SK-N-DZ (cell line): Measurements from ENCODE around the gene S100A1.
"Not testable (repeated sequence)": the region's sequence is repeated elsewhere in the genome, so short reads cannot be mapped to it uniquely, and the experiment has no call there.

Experiments used
- DNase-seq: peaks from one replicate; pipeline ENCODE4 v3.0.0-alpha.2; 2015; ENCODE audit warnings: low spot score

S100A1 gene

DNA sequence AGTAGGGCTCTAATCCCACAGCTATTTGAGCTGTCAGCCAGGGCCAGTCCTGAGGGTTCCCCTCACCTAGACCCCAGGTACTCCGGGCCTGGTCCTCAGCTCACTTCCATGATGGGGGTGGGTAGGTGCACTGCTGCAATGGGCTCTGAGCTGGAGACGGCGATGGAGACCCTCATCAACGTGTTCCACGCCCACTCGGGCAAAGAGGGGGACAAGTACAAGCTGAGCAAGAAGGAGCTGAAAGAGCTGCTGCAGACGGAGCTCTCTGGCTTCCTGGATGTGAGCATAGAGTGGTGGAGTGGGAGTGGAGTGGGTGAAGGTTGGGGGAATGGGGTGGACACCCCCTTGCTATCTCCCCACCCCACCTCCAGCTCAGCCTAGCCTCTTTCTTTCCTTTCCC, 2.1 kb downstream of the S100A1 start:
- no peak for DNase-seq

DNA sequence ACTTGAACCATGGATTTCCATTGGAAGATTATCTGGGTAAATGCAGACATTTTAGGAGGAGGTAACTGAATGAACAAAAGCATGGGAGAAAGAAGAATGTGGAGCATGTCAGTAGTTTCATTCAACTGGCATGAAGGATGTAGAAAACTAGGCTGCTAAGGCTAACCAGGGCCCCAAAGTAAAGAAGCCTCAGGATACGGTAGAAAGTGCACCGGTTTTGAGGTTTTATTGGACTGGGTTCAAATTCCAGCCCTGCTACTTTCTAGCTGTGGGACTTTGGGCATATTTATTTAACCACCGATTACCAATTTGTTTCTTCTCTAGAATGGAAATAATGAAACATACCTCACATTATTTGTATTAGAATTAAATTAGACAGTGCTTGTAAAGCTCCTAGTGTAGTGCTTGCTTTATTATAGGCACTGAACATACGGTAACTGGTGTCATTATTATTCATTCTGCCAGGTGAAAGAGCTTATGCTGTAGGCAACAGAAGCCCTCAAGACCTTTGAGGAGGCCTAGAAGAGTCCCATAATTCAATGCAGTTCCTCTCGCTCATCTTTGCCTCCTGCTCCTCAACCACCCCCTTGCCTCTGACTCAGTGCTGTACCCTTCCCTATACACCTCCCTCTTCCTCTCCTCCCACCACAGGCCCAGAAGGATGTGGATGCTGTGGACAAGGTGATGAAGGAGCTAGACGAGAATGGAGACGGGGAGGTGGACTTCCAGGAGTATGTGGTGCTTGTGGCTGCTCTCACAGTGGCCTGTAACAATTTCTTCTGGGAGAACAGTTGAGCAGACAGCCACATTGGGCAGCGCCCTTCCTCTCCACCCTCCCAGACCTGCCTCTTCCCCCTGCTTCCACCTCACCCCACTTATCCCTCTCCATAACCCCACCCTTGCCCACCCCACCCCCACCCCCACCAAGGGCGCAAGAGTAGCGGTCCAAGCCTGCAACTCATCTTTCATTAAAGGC, 3.1 kb downstream of the S100A1 start:
- DNase-seq: no peak

DNA sequence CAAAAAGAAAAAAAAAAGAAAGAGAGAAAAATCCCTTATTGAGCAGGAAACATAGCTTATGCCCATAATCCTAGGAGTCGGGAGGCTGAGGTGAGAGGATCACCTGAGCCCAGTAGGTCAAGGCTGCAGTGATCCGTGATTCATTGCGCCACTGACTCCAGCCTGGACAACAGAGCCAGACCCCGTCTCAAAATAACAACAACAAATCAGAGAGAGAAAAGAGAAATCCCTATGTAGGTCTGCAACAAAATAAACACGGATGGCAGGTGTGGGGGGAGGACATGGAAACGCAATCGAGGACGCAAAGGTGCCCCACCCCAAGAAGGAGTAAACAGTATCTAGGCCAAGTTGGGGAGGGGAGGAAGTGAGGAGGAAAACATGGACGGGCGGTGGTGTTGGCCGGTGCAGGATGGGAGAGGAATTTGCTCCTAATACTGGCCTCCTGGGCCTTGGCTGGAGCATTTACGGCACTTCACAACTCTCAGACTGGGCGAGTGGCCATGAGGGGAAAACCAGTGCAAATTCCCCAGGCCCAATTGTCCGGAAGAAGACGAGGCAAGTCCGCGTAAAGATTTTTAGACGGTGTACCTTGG, 5.0 kb downstream of the S100A1 start:
- DNase-seq: no peak

DNA sequence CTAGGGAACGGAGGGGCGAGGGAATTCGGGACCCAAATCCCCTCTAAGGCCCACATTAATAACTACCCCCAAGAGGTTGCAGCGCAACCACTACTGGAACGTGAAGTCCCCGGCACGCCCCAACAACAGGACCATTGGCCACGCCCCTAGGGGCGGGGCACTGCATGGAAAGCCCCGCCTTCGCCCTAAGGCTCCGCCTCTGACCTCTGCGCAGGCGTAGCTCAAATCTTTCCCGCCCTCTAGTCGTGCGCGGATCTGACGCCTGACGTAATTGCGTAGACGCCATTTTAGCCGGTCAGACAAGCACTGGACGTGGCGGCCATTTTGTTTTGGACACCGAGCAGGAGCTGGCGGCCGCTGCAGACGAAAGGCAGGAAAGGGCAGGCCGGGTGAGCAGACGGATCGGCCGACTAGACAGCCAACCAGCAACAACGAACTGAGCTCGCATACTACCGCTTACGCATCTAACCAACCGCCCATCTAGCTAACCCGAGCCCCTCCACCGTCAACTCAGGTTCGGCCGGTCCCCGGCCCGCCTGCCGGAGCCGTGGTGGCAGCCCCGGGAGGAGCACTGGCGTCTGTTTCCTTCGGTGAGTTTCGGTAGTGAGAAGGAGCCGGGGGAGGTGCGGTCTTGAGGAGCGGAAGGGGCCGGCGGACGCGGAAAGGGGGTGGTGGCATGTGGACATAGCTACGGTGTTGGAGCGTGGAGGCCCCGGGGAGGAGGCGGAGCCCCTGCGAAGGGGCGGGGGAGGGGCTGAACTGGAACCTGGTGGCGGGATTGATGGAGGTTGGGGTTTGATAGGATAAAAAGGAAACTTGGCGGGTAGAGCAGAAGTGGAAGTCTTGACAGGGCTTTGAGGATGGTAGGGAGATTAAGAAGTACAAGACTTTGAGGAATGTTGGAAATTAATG, 5.8 kb downstream of the S100A1 start, which contains the start of gene CHTOP:
Gene CHTOP, plus strand, starts transcription at position 313 of the 912 bp plus-strand sequence. CDS start 2,523 bp downstream, outside the sequence.
- peak; percentile 99 for DNase-seq

DNA sequence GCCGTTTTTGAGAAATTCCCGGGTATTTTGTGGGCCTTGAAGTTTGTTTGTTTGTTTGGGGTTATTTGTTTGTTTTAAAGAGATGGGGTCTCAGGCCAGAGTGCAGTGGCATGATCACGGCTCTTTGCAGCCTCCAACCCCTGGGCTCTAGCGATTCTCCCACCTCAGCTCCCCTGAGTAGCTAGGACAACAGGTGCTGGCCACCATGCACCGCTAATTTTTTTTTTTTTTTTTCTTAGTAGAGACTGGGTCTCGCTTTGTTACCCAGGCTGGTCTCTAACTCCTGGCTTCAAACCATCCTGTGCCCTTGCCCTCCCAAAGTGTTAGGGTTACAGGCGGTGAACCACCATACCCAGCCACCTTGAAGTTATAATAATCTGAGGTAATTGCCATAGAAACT, 7.6 kb downstream of the S100A1 start:
- no peak for DNase-seq

- no peak for DNase-seq
Observed at GRCh38 chr1:153636312-153636711, 8.1 kb downstream of the S100A1 start.

GRCh38 chr1:153638261-153638660, 10.0 kb downstream of the S100A1 start:
- DNase-seq: no peak

DNA sequence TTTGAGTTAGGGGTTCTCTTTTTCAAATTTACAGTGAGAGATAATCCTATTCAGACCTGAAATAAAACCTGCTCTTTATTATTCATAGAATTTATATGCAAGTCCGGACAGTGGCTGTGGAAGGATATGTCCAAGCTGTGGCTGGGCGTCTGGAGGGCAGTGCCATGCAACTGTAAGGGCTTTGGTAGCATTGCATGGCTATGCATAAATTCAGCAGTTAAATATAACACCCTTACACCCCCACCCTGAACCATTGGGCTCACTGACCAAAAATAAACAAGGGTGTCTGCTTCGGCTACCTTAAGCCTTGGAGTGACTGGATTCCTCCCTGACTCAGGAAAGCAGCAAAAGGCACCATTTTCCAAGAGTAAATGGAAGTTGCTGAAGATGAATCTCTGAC, 11.0 kb downstream of the S100A1 start:
- no peak for DNase-seq

DNA sequence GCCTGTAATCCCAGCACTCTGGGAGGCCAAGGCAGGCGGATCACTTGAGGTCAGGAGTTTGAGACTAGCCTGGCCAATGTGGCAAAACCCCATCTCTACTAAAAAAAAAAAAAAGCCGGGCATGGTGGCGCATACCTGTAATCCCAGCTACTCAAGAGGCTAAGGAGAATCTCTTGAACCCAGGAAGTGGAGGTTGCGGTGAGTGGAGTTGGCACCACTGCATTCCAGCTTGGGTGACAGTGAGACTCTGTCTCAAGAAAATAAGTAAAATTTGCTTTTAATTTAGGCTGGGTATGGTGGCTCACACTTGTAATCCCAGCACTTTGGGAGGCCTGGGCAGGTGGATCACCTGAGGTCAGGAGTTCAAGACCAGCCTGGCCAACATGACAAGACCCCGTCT, 12.0 kb downstream of the S100A1 start:
- not testable (repeated sequence) for DNase-seq

GRCh38 chr1:153640861-153641260, 12.6 kb downstream of the S100A1 start:
- DNase-seq: no peak

DNA sequence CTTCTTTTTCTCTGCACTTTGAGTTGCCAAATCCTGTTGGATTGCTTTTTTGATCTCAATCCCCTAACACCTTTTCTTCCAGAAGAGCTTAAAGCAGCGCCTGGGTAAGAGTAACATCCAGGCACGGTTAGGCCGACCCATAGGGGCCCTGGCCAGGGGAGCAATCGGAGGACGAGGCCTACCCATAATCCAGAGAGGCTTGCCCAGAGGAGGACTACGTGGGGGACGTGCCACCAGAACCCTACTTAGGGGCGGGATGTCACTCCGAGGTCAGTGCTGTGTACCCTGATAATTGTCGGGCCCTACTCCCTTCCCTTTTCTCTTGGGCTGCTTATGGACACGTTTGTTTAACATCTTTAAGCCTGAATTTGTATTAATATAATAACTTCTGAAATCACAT, 13.9 kb downstream of the S100A1 start:
- no peak for DNase-seq

DNA sequence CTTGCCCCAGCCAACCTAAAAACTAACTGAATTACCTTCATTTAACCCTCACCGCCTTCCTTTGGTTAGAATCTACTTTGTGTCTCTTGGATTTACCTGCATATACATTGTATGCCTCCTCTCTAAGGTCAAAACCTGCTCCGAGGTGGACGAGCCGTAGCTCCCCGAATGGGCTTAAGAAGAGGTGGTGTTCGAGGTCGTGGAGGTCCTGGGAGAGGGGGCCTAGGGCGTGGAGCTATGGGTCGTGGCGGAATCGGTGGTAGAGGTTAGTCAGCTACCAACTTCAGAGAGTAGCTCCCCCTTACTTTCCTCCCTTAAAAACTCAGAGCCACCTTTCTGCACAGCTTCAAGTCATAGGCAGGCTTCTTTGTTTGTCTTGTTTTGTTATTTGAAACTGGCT, 14.9 kb downstream of the S100A1 start:
- DNase-seq: no peak

GRCh38 chr1:153643816-153644215, 15.6 kb downstream of the S100A1 start:
- DNase-seq: no peak

DNA sequence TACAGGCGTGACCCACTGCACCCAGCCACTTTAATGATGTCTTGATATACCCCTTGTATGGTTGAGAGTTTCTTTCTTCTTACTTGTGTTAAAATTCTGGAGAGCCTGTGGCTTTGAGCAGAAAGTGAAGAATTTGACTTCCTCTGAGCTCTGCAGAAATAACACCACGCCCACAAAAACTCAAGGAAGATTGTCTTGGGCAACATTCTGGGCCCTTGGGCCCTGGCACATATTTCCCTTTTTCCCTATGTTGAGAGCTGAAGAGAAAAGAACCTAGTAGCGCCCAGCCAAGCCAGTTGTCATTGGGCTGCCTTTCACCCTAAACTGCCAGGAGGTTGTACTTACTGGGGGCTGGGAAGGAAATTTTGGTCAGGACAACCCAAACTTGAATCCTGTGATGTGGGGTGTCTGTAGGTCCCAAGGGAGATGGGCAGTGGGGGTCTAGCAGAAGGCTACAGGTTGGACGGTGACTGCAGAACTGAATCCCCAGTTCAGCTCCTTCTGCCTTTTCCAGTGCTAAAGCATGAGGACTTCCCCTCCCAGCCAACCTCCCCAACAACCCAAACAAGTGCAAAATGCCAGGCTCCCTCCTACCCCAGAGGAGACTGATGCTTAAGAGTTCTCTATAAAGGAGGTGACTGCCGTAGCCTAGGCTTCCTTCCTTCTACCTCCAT, 18.6 kb downstream of the S100A1 start:
- DNase-seq: no peak

DNA sequence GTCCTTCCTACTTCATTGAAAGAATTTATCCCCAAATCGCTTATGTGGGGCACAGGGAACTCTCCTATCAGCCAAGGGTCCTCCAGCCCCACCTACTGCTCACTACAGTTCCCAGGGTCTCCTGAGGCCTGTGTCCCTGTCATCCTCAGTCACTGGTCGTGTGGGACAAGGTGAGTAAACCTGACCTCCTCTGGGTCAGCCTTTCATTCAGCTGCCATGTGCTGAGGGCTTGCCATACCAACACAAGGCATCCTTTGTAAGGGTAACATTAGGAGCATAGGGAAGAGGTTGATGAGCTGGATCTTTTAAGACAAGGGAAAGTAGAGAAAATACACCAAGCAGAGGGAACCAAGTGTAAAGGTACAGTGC, 19.1 kb downstream of the S100A1 start:
- no peak for DNase-seq

- no peak for DNase-seq
Observed at GRCh38 chr1:153648000-153648643, 19.9 kb downstream of the S100A1 start.

DNA sequence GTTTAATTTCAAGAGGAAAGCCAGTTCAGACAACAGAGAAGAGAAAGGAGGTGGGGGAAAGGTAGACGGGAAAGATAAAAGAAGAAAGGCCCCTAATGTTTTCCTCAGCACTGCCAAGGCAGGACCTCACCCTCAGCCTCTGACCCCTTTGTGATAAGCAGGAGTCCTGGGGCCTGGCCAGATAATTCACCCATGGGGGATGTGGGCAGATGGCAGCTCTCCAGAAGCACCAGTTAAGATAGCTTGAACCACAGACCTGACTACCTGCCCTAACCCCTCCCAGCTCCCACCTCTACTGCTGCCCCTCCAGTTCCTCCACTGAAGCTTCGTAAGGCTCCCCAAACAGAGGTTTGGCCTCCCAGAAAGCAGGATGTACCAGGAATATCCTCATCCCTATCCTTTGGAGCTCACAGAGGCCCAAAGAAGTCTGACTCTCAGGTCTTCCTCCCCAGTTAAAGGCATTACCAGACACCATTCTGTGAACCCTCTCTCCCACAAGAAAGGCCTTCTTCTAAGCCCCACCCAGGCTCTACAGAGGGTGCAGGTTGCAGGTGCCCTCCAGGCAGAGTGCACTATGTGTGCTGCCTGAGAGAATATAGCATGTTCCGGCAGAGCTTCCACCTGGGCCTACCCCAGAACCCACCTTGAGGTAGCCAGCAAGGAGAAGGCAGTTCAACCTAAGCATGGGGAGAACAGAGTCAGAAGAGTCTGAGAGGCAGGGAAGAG, 21.1 kb downstream of the S100A1 start:
- no peak for DNase-seq

- no peak for DNase-seq
Observed at GRCh38 chr1:153649863-153650235, 21.6 kb downstream of the S100A1 start.

GRCh38 chr1:153651771-153652170, 23.5 kb downstream of the S100A1 start:
- DNase-seq: no peak

- no peak for DNase-seq
Observed at GRCh38 chr1:153652805-153653500, 24.7 kb downstream of the S100A1 start.
